ENCODE data around the gene KCMF1. TPM values are rescaled to one million over a fixed set of nuclear protein-coding genes. Genes with fewer than 3 reads are reported as not detected.

The KCMF1 gene
- total RNA-seq, 1 donor from 2014 or later: 95.8 TPM

DNA sequence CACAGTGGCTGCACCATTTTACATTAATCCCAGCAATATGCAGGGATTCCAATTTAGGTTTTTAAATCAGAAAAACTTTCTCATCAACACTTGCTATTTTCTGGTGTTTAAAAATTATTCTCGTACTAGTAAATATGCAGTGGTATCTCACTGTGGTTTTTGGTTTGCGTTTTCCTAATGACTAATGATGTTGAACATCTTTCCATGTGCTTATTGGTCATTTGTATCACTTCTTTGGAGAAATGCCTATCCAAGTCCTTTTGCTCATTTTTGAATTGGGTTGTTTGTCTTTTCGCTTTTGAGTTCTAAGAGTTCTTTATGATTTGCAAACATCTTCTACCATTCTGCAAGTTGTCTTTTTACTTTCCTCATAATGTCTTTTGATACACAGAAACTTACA is 100.1 kb downstream of the KCMF1 start:
- TF ChIP-seq, protein P1, sequence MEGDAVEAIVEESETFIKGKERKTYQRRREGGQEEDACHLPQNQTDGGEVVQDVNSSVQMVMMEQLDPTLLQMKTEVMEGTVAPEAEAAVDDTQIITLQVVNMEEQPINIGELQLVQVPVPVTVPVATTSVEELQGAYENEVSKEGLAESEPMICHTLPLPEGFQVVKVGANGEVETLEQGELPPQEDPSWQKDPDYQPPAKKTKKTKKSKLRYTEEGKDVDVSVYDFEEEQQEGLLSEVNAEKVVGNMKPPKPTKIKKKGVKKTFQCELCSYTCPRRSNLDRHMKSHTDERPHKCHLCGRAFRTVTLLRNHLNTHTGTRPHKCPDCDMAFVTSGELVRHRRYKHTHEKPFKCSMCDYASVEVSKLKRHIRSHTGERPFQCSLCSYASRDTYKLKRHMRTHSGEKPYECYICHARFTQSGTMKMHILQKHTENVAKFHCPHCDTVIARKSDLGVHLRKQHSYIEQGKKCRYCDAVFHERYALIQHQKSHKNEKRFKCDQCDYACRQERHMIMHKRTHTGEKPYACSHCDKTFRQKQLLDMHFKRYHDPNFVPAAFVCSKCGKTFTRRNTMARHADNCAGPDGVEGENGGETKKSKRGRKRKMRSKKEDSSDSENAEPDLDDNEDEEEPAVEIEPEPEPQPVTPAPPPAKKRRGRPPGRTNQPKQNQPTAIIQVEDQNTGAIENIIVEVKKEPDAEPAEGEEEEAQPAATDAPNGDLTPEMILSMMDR (IDR thresholded peaks at IDR 0.05): no peak
- Mint-ChIP-seq H3K4me3 (ENCODE audit: unreplicated experiment) (no peak overlapping the region), H3K27me3 (ENCODE audit: low read depth) (no peaks in the 10 kb centered on the region), H3K4me1 (ENCODE audit: low read depth) (peaks cover 11% of the 10 kb centered on the region), H3K27ac (ENCODE audit: unreplicated experiment) (no peak overlapping the region), H3K9me3 (ENCODE audit: low read depth) (no peaks in the 10 kb centered on the region), H3K36me3 (ENCODE audit: low read depth) (no peaks in the 10 kb centered on the region)
- DNase-seq (ENCODE audit: low spot score): no peak

DNA sequence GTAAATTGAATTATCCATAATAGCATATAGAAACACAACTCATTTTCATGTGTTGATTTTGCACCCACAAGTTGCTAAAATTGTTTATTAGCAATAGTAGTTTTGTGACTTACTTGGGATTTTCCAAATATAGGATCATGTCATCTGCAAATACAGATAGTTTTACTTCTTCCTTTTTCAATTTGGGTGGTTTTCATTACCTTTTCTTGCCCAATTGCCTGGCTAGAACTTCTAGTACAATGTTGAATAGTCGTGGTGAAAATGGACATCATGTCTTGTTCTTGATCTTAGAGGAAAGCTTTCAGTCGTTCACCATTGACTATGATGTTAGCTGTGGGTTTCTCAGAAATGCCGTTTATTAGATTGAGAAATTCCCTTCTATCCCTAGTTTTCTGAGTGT is 102.1 kb downstream of the KCMF1 start:
- no peak for DNase-seq (ENCODE audit: low spot score)
- Mint-ChIP-seq H3K9me3 (ENCODE audit: low read depth) (no peaks in the 10 kb centered on the region), H3K27ac (ENCODE audit: unreplicated experiment) (no peak overlapping the region), H3K4me3 (ENCODE audit: unreplicated experiment) (no peak overlapping the region), H3K27me3 (ENCODE audit: low read depth) (no peaks in the 10 kb centered on the region), H3K4me1 (ENCODE audit: low read depth) (no peaks in the 10 kb centered on the region), H3K36me3 (ENCODE audit: low read depth) (no peaks in the 10 kb centered on the region)
- TF ChIP-seq, protein P1 (IDR thresholded peaks at IDR 0.05): no peak

DNA sequence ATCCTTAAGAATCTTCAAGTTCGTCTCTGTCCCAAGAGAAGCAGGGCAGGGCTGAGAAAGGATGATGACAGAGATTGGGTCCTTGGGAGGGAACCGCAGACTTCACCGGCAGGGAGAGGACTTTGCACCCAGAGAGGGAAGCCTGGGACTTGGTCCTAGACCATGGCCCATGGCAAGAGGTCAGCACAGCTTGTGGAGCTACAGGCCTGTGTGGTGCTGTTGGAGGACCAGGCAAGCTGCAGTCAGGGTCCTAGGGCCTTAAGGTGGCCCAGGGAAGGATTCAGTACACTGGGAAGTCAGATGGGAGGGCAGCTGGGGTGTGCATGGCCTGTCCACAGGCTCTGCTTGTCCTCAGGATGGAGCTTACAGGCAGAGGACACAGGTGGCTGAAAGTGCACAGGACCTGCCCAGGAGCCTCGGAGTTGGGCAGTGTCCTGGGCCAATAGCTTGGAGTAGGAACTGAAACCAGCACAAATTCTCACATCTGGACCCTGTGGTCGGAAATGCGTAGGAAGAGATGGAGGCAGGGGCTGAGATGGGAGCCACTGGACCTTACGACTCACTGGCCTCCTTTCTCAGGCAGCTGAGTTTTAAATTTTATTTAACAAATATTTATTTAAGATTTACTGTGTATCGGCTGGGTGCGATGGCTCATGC is 105.8 kb downstream of the KCMF1 start:
- Mint-ChIP-seq H3K27me3 (ENCODE audit: low read depth) (no peaks in the 10 kb centered on the region), H3K4me1 (ENCODE audit: low read depth) (no peaks in the 10 kb centered on the region), H3K4me3 (ENCODE audit: unreplicated experiment) (no peak overlapping the region), H3K27ac (ENCODE audit: unreplicated experiment) (no peak overlapping the region), H3K36me3 (ENCODE audit: low read depth) (no peaks in the 10 kb centered on the region), H3K9me3 (ENCODE audit: low read depth) (peaks cover 5% of the 10 kb centered on the region)
- DNase-seq (ENCODE audit: low spot score): no peak
- TF ChIP-seq, protein P1 (IDR thresholded peaks at IDR 0.05): no peak

DNA sequence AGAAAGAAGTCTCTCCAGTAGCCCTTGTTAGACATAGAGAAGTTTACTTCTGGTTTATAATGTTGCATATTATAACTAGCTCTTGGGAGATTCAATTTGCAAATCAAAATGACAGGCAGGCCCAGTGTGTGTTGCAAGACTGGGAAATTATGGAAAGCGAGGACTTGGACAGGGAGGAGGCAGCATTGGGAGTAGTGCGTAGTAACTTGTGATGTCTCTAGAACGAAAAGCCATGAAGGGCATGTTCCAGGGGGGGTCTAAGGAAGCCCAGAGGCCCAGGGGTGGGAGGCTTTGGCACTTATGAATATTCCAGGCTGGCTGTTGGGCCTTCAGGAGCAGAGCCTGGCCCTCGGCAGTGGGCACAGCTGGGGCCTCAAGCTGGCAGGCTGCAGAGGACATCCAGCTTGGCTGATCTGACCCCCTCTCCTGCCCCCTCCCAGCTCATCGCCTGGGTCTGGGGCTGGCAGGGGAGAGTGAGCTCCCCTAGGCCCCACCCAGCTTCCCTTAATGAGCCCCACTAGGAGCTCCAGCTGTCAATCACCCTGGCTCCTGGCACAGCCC is 107.0 kb downstream of the KCMF1 start:
- DNase-seq (ENCODE audit: low spot score): no peak
- peaks cover 5% of the 10 kb centered on the region for H3K9me3 Mint-ChIP-seq (ENCODE audit: low read depth)
- no peak overlapping the region for H3K4me3 Mint-ChIP-seq (ENCODE audit: unreplicated experiment)
- TF ChIP-seq, protein P1 (IDR thresholded peaks at IDR 0.05): no peak
- H3K27me3 Mint-ChIP-seq (ENCODE audit: low read depth): peaks cover 1% of the 10 kb centered on the region
- no peak overlapping the region for H3K27ac Mint-ChIP-seq (ENCODE audit: unreplicated experiment)
- no peaks in the 10 kb centered on the region for H3K4me1 Mint-ChIP-seq (ENCODE audit: low read depth)
- H3K36me3 Mint-ChIP-seq (ENCODE audit: low read depth): no peaks in the 10 kb centered on the region

DNA sequence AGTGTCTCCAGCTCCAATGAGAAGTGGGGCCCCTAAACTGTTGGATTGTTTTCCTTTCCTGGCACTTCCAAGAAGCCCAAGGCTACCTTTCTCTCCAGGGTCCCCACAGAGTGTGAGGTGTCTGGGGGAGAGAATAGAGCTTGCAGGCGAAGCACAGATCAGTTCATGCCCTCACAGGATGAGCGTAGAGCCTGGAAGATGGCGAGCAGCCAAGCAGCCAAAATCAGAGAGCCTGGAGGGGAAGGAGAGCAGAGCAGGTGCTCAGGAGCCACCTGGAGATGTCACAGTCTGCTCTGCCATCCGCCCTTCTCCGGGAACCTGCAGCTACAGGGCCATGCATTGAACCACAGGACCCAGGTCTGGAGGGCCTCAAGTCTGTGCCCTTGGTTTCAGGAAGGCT is 107.6 kb downstream of the KCMF1 start:
- Mint-ChIP-seq H3K4me1 (ENCODE audit: low read depth) (no peaks in the 10 kb centered on the region), H3K4me3 (ENCODE audit: unreplicated experiment) (no peak overlapping the region), H3K36me3 (ENCODE audit: low read depth) (no peaks in the 10 kb centered on the region), H3K27me3 (ENCODE audit: low read depth) (peaks cover 6% of the 10 kb centered on the region), H3K27ac (ENCODE audit: unreplicated experiment) (no peak overlapping the region), H3K9me3 (ENCODE audit: low read depth) (peaks cover 5% of the 10 kb centered on the region)
- no peak for DNase-seq (ENCODE audit: low spot score)
- TF ChIP-seq, protein P1 (IDR thresholded peaks at IDR 0.05): no peak
